H1 (cell line): ENCODE results near the gene ENKD1. TPM values are rescaled to one million over a fixed set of nuclear protein-coding genes. Genes with fewer than 3 reads are reported as not detected.

Experiments
- CTCF ChIA-PET: fragments of 300-600 bp; sonication (Branson Sonifier 250); formaldehyde crosslinking; loops from one replicate; lab custom pipeline; 2021; ENCODE audit not compliant: partially characterized antibody; lab: Charles Lee
- POLR2A ChIA-PET: fragments of 300-600 bp; sonication (Branson Sonifier 250); formaldehyde crosslinking; loops from one replicate; lab custom pipeline; 2021; ENCODE audit warnings: inconsistent platforms; ENCODE audit not compliant: partially characterized antibody; lab: Charles Lee
- DNase-seq, 2 experiments: peaks; one replicate each; pipeline versions ENCODE4 v3.0.0 to v3.0.0-alpha.2; 2010 to 2022; ENCODE audit warnings: low spot score in 2 of 2, low read depth in 1 of 2, mixed read lengths in 1 of 2
- FAIRE-seq: peaks from 2 replicates; lab custom pipeline; 2011; peaks lifted over from hg19 to GRCh38; lab: Jason Lieb, UNC
- H2AFZ ChIP-seq: 2 replicates; pipeline ENCODE4 v1.8.1; 2012; ENCODE audit warnings: low read length, inconsistent platforms
- H2AK5ac ChIP-seq: 2 replicates; pipeline ENCODE4 v1.6.1; 2013; ENCODE audit warnings: low read depth, low read length
- H2BK120ac ChIP-seq: replicated peaks from 2 replicates; pipeline ENCODE3; 2013; ENCODE audit warnings: low read depth, low read length, inconsistent platforms
- H2BK12ac ChIP-seq: 2 replicates; pipeline ENCODE4 v1.6.1; 2013; ENCODE audit warnings: low read depth, low read length
- H2BK15ac ChIP-seq: 2 replicates; pipeline ENCODE4 v1.6.1; 2013; ENCODE audit warnings: low read length
- H2BK20ac ChIP-seq: 2 replicates; pipeline ENCODE4 v1.6.1; 2013; ENCODE audit warnings: low read length
- H2BK5ac ChIP-seq: 2 replicates; pipeline ENCODE4 v1.6.1; 2013; ENCODE audit warnings: low read depth, low read length
- H3K14ac ChIP-seq: 2 replicates; pipeline ENCODE4 v1.6.1; 2013; ENCODE audit warnings: inconsistent platforms; ENCODE audit not compliant: insufficient read length
- H3K18ac ChIP-seq: 2 replicates; pipeline ENCODE4 v1.6.1; 2013; ENCODE audit warnings: low read length; ENCODE audit errors: extremely low read depth
- H3K23ac ChIP-seq: 2 replicates; pipeline ENCODE4 v1.6.1; 2013; ENCODE audit warnings: inconsistent platforms; ENCODE audit not compliant: insufficient read length
- H3K23me2 ChIP-seq: 2 replicates; pipeline ENCODE4 v1.6.1; 2013; ENCODE audit warnings: low read depth, low read length
- H3K27ac ChIP-seq: 2 replicates; pipeline ENCODE4 v1.6.1; 2011; ENCODE audit warnings: low read depth, low read length, inconsistent platforms
- H3K27me3 ChIP-seq, 4 experiments: replicated peaks in 1 of 4; 1 replicate in 1 of 4; 2 replicates in 3 of 4; pipeline versions ENCODE4 v1.6.1 to v1.8.1; 2011 to 2013; ENCODE audit warnings: low read length in 3 of 4, mild to moderate bottlenecking in 3 of 4, inconsistent platforms in 2 of 4, mixed read lengths in 2 of 4, moderate library complexity in 1 of 4; ENCODE audit not compliant: control insufficient read depth in 3 of 4, insufficient read depth in 3 of 4; ENCODE audit errors: extremely low read depth in 1 of 4
- H3K36me3 ChIP-seq, 4 experiments: 2 replicates each; pipeline versions ENCODE4 v1.6.1 to v1.8.1; 2011 to 2013; ENCODE audit warnings: mild to moderate bottlenecking in 4 of 4, low read length in 3 of 4, moderate library complexity in 2 of 4, control low read depth in 1 of 4, inconsistent platforms in 1 of 4; ENCODE audit not compliant: insufficient read depth in 4 of 4, control insufficient read depth in 2 of 4
- H3K4ac ChIP-seq: replicated peaks from 2 replicates; pipeline ENCODE3; 2013; ENCODE audit warnings: low read length, low read depth, mixed read lengths, inconsistent platforms; ENCODE audit not compliant: insufficient read length
- H3K4me1 ChIP-seq, 4 experiments: replicated peaks in 1 of 4; 1 replicate in 1 of 4; 2 replicates in 3 of 4; pipeline versions ENCODE4 v1.6.1 to v1.8.1; 2011 to 2013; ENCODE audit warnings: low read length in 3 of 4, inconsistent platforms in 2 of 4, mixed read lengths in 1 of 4; ENCODE audit not compliant: insufficient read depth in 4 of 4, control insufficient read depth in 3 of 4
- H3K4me2 ChIP-seq, 2 experiments: 2 replicates each; pipeline versions ENCODE4 v1.6.1 to v1.8.1; 2011 to 2013; ENCODE audit warnings: low read depth in 2 of 2, low read length in 2 of 2, control low read depth in 1 of 2, inconsistent platforms in 1 of 2, mild to moderate bottlenecking in 1 of 2; ENCODE audit not compliant: insufficient read depth in 1 of 2
- H3K4me3 ChIP-seq, 4 experiments: fragments of 200-600, 300-600 bp in 1 of 4; sonication (generic), shearing (Covaris generic), sonication (Bioruptor Twin) in 1 of 4; 2 replicates each; pipeline versions ENCODE4 v1.5.1 to v1.8.1; 2011 to 2016; ENCODE audit warnings: low read length in 4 of 4, low read depth in 3 of 4, control low read depth in 2 of 4, inconsistent platforms in 2 of 4, mild to moderate bottlenecking in 2 of 4, mixed read lengths in 1 of 4, moderate library complexity in 1 of 4; ENCODE audit not compliant: insufficient read depth in 2 of 4; ENCODE audit errors: extremely low read depth in 1 of 4
- H3K56ac ChIP-seq: replicated peaks from 2 replicates; pipeline ENCODE3; 2013; ENCODE audit warnings: low read depth, mild to moderate bottlenecking, mixed read lengths, low read length, inconsistent platforms; ENCODE audit not compliant: insufficient read length
- H3K79me1 ChIP-seq: 2 replicates; pipeline ENCODE4 v1.6.1; 2013; ENCODE audit warnings: low read depth, low read length, control low read depth
- H3K79me2 ChIP-seq, 2 experiments: 2 replicates each; pipeline versions ENCODE4 v1.6.1 to v1.8.1; 2012 to 2013; ENCODE audit warnings: low read length in 2 of 2, mild to moderate bottlenecking in 2 of 2, inconsistent platforms in 1 of 2; ENCODE audit not compliant: insufficient read depth in 2 of 2, control insufficient read depth in 1 of 2
- H3K9ac ChIP-seq, 4 experiments: replicated peaks in 1 of 4; 1 replicate in 1 of 4; 2 replicates in 3 of 4; pipeline versions ENCODE4 v1.6.1 to v1.8.1; 2011 to 2013; ENCODE audit warnings: low read depth in 3 of 4, low read length in 3 of 4, control low read depth in 2 of 4, mild to moderate bottlenecking in 2 of 4, moderate library complexity in 2 of 4, inconsistent platforms in 1 of 4; ENCODE audit errors: extremely low read depth in 1 of 4
- H3K9me3 ChIP-seq, 2 experiments: 2 replicates each; pipeline versions ENCODE4 v1.6.1 to v1.8.1; 2012 to 2013; ENCODE audit warnings: mild to moderate bottlenecking in 2 of 2, moderate library complexity in 2 of 2, control low read depth in 1 of 2, inconsistent platforms in 1 of 2, low read depth in 1 of 2, low read length in 1 of 2, mixed read lengths in 1 of 2; ENCODE audit not compliant: insufficient read depth in 2 of 2
- H4K20me1 ChIP-seq, 2 experiments: replicated peaks in 1 of 2; 2 replicates each; pipeline versions ENCODE3 to v1.8.1; 2011 to 2013; ENCODE audit warnings: inconsistent platforms in 2 of 2, low read length in 2 of 2, mild to moderate bottlenecking in 1 of 2; ENCODE audit not compliant: insufficient read depth in 2 of 2, control insufficient read depth in 1 of 2
- H4K5ac ChIP-seq: 2 replicates; pipeline ENCODE4 v1.6.1; 2013; ENCODE audit warnings: low read length, low read depth, mixed read lengths, inconsistent platforms; ENCODE audit not compliant: insufficient read length
- H4K8ac ChIP-seq: 2 replicates; pipeline ENCODE4 v1.8.0; 2013; ENCODE audit warnings: mild to moderate bottlenecking, moderate library complexity, low read length, inconsistent platforms; ENCODE audit not compliant: insufficient read depth; ENCODE audit errors: extremely low read depth
- H4K91ac ChIP-seq: replicated peaks from 2 replicates; pipeline ENCODE3; 2013; ENCODE audit warnings: low read length, mixed read lengths, inconsistent platforms; ENCODE audit not compliant: insufficient read length
- BACH1 ChIP-seq: IDR thresholded peaks from 2 replicates; pipeline ENCODE4 v1.6.1; 2012; ENCODE audit warnings: low read length, improper control_type of control experiment
- CEBPB ChIP-seq: IDR thresholded peaks from 2 replicates; pipeline ENCODE4 v1.6.1; 2012; ENCODE audit warnings: low read depth, low read length
- HDAC2 ChIP-seq, 2 experiments: fragments of 300-600 bp in 1 of 2; sonication (generic) in 1 of 2; IDR thresholded peaks; 2 replicates each; pipeline ENCODE4 v1.6.1; 2011 to 2012; ENCODE audit warnings: low read depth in 2 of 2, low read length in 2 of 2, mild to moderate bottlenecking in 2 of 2, moderate library complexity in 2 of 2, borderline replicate concordance in 1 of 2, inconsistent platforms in 1 of 2
- JUND ChIP-seq: IDR thresholded peaks from 2 replicates; pipeline ENCODE4 v1.6.1; 2011; ENCODE audit warnings: mild to moderate bottlenecking, improper control_type of control experiment, low read length
- KDM5A ChIP-seq: fragments of 200-600 bp; IDR thresholded peaks from 2 replicates; pipeline ENCODE4 v1.7.1; 2012; ENCODE audit warnings: mild to moderate bottlenecking, low read length, inconsistent platforms, mixed read lengths
- PHF8 ChIP-seq: fragments of 200-600 bp; sonication (generic); conservative IDR thresholded peaks from 2 replicates; pipeline ENCODE4 v1.7.1; 2012; ENCODE audit warnings: low read depth, mild to moderate bottlenecking, inconsistent platforms, low read length, moderate library complexity
- SP1 ChIP-seq: IDR thresholded peaks from 2 replicates; pipeline ENCODE4 v1.6.1; 2011; ENCODE audit warnings: low read depth, low read length
- TAF7 ChIP-seq: optimal IDR thresholded peaks from 2 replicates; pipeline ENCODE3; 2011; ENCODE audit warnings: low read depth, mild to moderate bottlenecking, inconsistent platforms, low read length, moderate library complexity, borderline replicate concordance
- TCF12 ChIP-seq: IDR thresholded peaks from 2 replicates; pipeline ENCODE4 v1.6.1; 2011; ENCODE audit warnings: low read depth, mild to moderate bottlenecking, low read length
- ZNF274 ChIP-seq: IDR thresholded peaks from 2 replicates; pipeline ENCODE4 v1.7.0; 2012; ENCODE audit warnings: low read length, borderline replicate concordance; ENCODE audit errors: extremely low read depth
- WGBS, 2 experiments: shearing (Covaris generic) in 1 of 2; methylation state at CpG; one replicate each; pipeline versions ENCODE4 v1.1.6 to v1.1.7; 2013 to 2015; ENCODE audit warnings: low lambda C conversion rate in 2 of 2, mixed read lengths in 2 of 2, inconsistent platforms in 1 of 2, low coverage in 1 of 2, missing lambda C conversion rate in 1 of 2; ENCODE audit not compliant: insufficient replicate concordance in 2 of 2, insufficient coverage in 1 of 2, insufficient read length in 1 of 2; ENCODE audit errors: extremely low coverage in 1 of 2, missing lambda C conversion rate in 1 of 2; 5-methylcytosine and 5-hydroxymethylcytosine counted together
- polyA plus RNA-seq, 7 experiments: library from polyadenylated mRNA; depleted of rRNA in 3 of 7; stranded (reverse) in 5 of 7; unstranded in 2 of 7; fragments of >200 nt in 5 of 7; fragments of 200-250 nt in 2 of 7; gene quantifications; 1 replicate in 5 of 7; 2 replicates in 1 of 7; 4 replicates in 1 of 7; pipeline versions ENCODE4 v1.2.1 to v1.2.3, GENCODE V29; 2011 to 2013; ENCODE audit warnings: missing spikeins in 2 of 7, mixed read lengths in 2 of 7
- total RNA-seq: library from RNA; stranded (reverse); fragmentation: NEBNext Ultra II Directional; extraction: Animal tissue kit (Norgen Biotek cat#: 25700); gene quantifications from 2 replicates; pipeline ENCODE4 v1.2.1, GENCODE V29; 2021

The ENKD1 gene
- total and polyA plus RNA-seq, 2 of the 8 experiments (the other 6 are each of a cell fraction or from before 2014, with no cell fraction given), result 12.9 to 16.1 TPM

DNA sequence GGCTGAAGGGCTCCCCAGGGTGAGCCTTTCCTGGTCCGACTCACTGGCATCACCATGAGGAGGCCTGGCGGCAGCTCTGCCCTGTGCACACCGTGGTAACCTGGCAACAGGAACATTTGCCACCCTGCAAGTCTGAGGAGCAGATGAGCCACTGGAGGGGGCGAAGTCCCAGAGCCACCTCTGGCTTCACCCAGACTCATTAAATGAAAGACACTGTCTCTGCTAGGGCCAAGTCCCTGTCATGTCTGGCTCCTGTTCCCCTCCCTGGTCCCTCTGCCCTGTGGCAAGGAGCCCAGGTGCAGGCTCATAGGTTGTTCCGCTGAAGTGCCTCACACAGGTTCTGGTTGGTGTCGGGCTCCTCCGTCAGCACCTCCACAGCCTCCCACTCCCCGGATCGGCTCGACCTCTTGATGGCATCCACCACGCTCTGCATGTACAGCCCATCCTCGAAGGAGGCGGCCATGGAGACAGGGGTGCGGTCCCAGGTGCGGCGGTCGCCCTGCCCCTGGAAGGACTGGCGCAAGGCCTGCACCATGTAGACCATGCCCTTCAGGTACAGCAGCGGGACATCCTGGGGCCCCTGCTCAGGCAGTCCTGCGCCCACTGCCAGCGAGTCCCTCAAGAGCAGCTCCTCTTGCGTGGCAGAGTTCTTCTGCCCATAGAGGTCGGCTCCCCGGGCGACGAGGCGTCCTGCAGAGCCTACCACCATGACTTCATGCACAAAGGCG, 8.5 kb upstream of the ENKD1 start:
- peaks cover 0 to 10% of the 10 kb centered on the region in 2 experiments for H4K20me1 ChIP-seq
- 0 out of 8 replicates have a peak, but pooled peaks cover 0 to 3% (median 0%) of the 10 kb centered on the region in 4 experiments for H3K36me3 ChIP-seq
- TF ChIP-seq JUND, result no peak
- TF ChIP-seq BACH1, result no peak
- TF ChIP-seq SP1, result no peak
- TF ChIP-seq ZNF274, result no peak
- no peak for TF ChIP-seq HDAC2 (IDR thresholded peaks at IDR 0.05; ENCODE audit: borderline replicate concordance in 1 of 2, low read depth in 2 of 2, low read length in 2 of 2)
- TF ChIP-seq KDM5A, result no peak
- no peak for TF ChIP-seq PHF8
- TF ChIP-seq CEBPB, result no peak
- TF ChIP-seq TAF7, result no peak
- TF ChIP-seq TCF12, result no peak
- TF ChIP-seq, all 59 proteins: peak for 0
- ChIA-PET POLR2A (interaction anchor here (0.8 to 0.9 kb wide), 2 partner anchors 144 to 165 kb away, joined by 3 to 4 read pairs; no protein-coding TSS in a partner anchor), CTCF (interaction anchor here (0.6 to 5.5 kb wide), 9 partner anchors 9 to 541 kb away, joined by 3 to 46 read pairs (median 15); partner anchors contain the start of gene NUTF2)
- Histone ChIP-seq H3K4ac (no peak overlapping the region), H4K91ac (no peak overlapping the region), H3K18ac (no peak overlapping the region), H3K9ac (no peak overlapping the region), H3K23ac (no peak overlapping the region), H3K9me3 (no peaks in the 10 kb centered on the region), H3K4me1 (peaks cover 0 to 3% (median 0%) of the 10 kb centered on the region in 4 experiments; a peak in 1 of 7 replicates), H3K79me1 (no peaks in the 10 kb centered on the region; the same call in none of the 2 replicates), H3K27ac (no peak overlapping the region), H3K4me3 (no peak overlapping the region), H3K4me2 (no peak overlapping the region), H3K79me2 (no peaks in the 10 kb centered on the region), H2BK5ac (peak overlapping the region; percentile 24; the same call in 1 of the 2 replicates), H3K27me3 (no peaks in the 10 kb centered on the region), H2BK20ac (no peak overlapping the region), H4K8ac (peak overlapping the region; percentile 0; the same call in 1 of the 2 replicates), H2AFZ (no peak overlapping the region), H2BK15ac (no peak overlapping the region), H3K56ac (no peak overlapping the region), H4K5ac (no peak overlapping the region), H3K14ac (no peak overlapping the region), H2BK12ac (no peak overlapping the region), H2AK5ac (no peak overlapping the region), H3K23me2 (no peaks in the 10 kb centered on the region), H2BK120ac (no peak overlapping the region)
- DNase-seq (no peak), FAIRE-seq (no peak)
- whole genome bisulfite sequencing, 2 experiments, result 96% methylated on average over 28 of the region's 28 CpGs; no CpG with 5 or more reads in 1 of the 2 experiments
